ENCODE measurements around the gene ACTL7A.
"Not testable (repeated sequence)": the region's sequence is repeated elsewhere in the genome, so short reads cannot be mapped to it uniquely, and the experiment has no call there.

The ACTL7A gene

GRCh38 chr9:108876425-108876824, 14.4 kb downstream of the ACTL7A start:
- in situ Hi-C loops (cut with MboI; ENCODE audit: low sequenced_read_pairs), result no loop called here

- in situ Hi-C loops (cut with MboI; ENCODE audit: low sequenced_read_pairs), result no loop called here
These were observed 15.5 kb downstream of the ACTL7A start for GRCh38 chr9:108877524-108877923.

GRCh38 chr9:108880738-108881316, 18.8 kb downstream of the ACTL7A start:
- in situ Hi-C loops (cut with MboI; ENCODE audit: low sequenced_read_pairs), result no loop called here

- in situ Hi-C loops (cut with MboI; ENCODE audit: low sequenced_read_pairs), result no loop called here
These were observed 20.2 kb downstream of the ACTL7A start for GRCh38 chr9:108882052-108882888.

GRCh38 chr9:108883085-108883484, 21.0 kb downstream of the ACTL7A start:
- in situ Hi-C loops (cut with MboI; ENCODE audit: low sequenced_read_pairs), result no loop called here

- in situ Hi-C loops (cut with MboI; ENCODE audit: low sequenced_read_pairs), result no loop called here
These were observed 22.6 kb downstream of the ACTL7A start for GRCh38 chr9:108884701-108885100.

- in situ Hi-C loops (cut with MboI; ENCODE audit: low sequenced_read_pairs), result no loop called here
These were observed 23.7 kb downstream of the ACTL7A start for GRCh38 chr9:108885643-108886348.

GRCh38 chr9:108886594-108887271, 24.7 kb downstream of the ACTL7A start:
- in situ Hi-C loops (cut with MboI; ENCODE audit: low sequenced_read_pairs), result not testable (repeated sequence)

GRCh38 chr9:108889649-108890067, 27.6 kb downstream of the ACTL7A start:
- in situ Hi-C loops (cut with MboI; ENCODE audit: low sequenced_read_pairs), result no loop called here

GRCh38 chr9:108894225-108894997, 32.3 kb downstream of the ACTL7A start:
- in situ Hi-C loops (cut with MboI; ENCODE audit: low sequenced_read_pairs), result no loop called here

GRCh38 chr9:108897324-108898096, 35.4 kb downstream of the ACTL7A start:
- in situ Hi-C loops (cut with MboI; ENCODE audit: low sequenced_read_pairs), result no loop called here

- in situ Hi-C loops (cut with MboI; ENCODE audit: low sequenced_read_pairs), result not testable (repeated sequence)
These were observed 37.1 kb downstream of the ACTL7A start for GRCh38 chr9:108899023-108899695.

- in situ Hi-C loops (cut with MboI; ENCODE audit: low sequenced_read_pairs), result no loop called here
These were observed 38.1 kb downstream of the ACTL7A start for GRCh38 chr9:108900176-108900575.

GRCh38 chr9:108903420-108904103, 41.5 kb downstream of the ACTL7A start:
- in situ Hi-C loops (cut with MboI; ENCODE audit: low sequenced_read_pairs), result no loop called here

GRCh38 chr9:108904161-108904560, 42.1 kb downstream of the ACTL7A start:
- in situ Hi-C loops (cut with MboI; ENCODE audit: low sequenced_read_pairs), result no loop called here

- in situ Hi-C loops (cut with MboI; ENCODE audit: low sequenced_read_pairs), result no loop called here
These were observed 43.4 kb downstream of the ACTL7A start for GRCh38 chr9:108905494-108905893.

GRCh38 chr9:108910402-108910801, 48.3 kb downstream of the ACTL7A start:
- in situ Hi-C loops (cut with MboI; ENCODE audit: low sequenced_read_pairs), result no loop called here

GRCh38 chr9:108910914-108911313, 48.8 kb downstream of the ACTL7A start:
- in situ Hi-C loops (cut with MboI; ENCODE audit: low sequenced_read_pairs), result no loop called here

GRCh38 chr9:108911820-108912219, 49.8 kb downstream of the ACTL7A start:
- in situ Hi-C loops (cut with MboI; ENCODE audit: low sequenced_read_pairs), result no loop called here

All from HL-60/S4 treated with retinoic acid at 250 ng/mL for 4 days and 3 days (cell line).